Sigmoid colon (tissue), 4 donors: ENCODE data around the gene SIPA1L2.

Source experiments
- POLR2A ChIP-seq, 2 donors: fragments of 450-650 bp; IDR thresholded peaks; one replicate each; pipeline ENCODE4 v1.6.1; 2016; ENCODE audit warnings: antibody characterized with exemption in 2 of 2, mild to moderate bottlenecking in 2 of 2, moderate library complexity in 2 of 2
- POLR2AphosphoS5 ChIP-seq, 4 donors: sonication (generic); formaldehyde crosslinking; IDR thresholded peaks; one replicate each; pipeline ENCODE4 v1.6.1; 2017; ENCODE audit warnings: antibody characterized with exemption in 4 of 4
- TF ChIP-seq, protein P1 (sequence below), 4 experiments: fragments of 450-650 bp in 3 of 4; fragments of 200-600 bp in 1 of 4; IDR thresholded peaks; one replicate each; pipeline ENCODE4 v1.5.1; 2016 to 2019; ENCODE audit warnings: antibody characterized with exemption in 4 of 4, mild to moderate bottlenecking in 3 of 4, moderate library complexity in 2 of 4

DNA sequence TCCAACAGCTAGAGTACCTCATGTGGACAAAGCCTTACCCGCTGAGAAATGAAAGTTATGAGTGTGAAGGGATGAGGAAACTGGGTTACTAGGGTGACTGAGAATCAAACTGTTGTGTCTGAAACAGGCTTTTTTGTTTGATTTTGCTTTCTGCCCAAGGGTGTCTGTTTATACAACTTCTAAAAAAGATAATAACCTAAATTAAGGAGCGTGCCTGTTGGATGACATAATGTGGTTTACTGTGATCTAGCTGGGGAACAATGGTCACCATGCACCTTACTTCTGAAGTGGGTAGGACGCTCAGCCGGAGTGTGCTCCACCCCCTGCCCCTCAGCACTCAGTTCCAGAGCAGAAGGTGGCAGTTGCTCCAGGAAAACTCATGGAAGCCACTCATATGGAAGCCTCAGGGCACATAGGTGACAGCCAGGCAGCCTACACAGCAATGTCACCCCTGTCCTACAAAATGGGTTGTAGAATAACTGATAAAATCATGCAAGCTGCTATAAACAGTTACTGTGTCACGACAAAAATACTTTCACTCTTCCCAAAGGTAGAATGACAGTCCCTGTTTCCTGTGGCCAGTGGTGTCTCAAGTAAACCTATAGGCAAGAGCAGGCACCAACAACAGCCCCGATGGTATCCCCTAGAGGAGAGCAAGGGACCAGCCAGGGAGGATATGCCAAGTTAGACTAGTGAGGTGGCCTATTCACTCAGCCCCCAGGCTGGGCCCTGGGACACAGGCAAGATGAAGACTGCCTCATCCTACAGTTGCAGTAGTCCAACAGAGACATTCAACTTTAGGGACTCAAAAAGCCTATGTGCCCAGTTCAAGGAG is 29.3 kb downstream of the SIPA1L2 start:
- TF ChIP-seq, protein P1, sequence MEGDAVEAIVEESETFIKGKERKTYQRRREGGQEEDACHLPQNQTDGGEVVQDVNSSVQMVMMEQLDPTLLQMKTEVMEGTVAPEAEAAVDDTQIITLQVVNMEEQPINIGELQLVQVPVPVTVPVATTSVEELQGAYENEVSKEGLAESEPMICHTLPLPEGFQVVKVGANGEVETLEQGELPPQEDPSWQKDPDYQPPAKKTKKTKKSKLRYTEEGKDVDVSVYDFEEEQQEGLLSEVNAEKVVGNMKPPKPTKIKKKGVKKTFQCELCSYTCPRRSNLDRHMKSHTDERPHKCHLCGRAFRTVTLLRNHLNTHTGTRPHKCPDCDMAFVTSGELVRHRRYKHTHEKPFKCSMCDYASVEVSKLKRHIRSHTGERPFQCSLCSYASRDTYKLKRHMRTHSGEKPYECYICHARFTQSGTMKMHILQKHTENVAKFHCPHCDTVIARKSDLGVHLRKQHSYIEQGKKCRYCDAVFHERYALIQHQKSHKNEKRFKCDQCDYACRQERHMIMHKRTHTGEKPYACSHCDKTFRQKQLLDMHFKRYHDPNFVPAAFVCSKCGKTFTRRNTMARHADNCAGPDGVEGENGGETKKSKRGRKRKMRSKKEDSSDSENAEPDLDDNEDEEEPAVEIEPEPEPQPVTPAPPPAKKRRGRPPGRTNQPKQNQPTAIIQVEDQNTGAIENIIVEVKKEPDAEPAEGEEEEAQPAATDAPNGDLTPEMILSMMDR (IDR thresholded peaks at IDR 0.05): no peak
- TF ChIP-seq POLR2AphosphoS5 (IDR thresholded peaks at IDR 0.05) (no peak), POLR2A (IDR thresholded peaks at IDR 0.05) (no peak)
